Hepatocyte (in vitro differentiated cells): Measurements from ENCODE around the gene KLHL8.
A peak's percentile ranks its signal among the peaks of the same experiment; 100 is the strongest.

ENCODE experiments used
- EZH2 ChIP-seq: fragments of 200-600 bp; sonication (generic); IDR thresholded peaks from 2 replicates; pipeline ENCODE4 v1.6.1; 2016; ENCODE audit warnings: antibody characterized with exemption, mild to moderate bottlenecking, borderline replicate concordance
- EZH2phosphoT487 ChIP-seq: fragments of 200-600 bp; sonication (generic); IDR thresholded peaks from one replicate; pipeline ENCODE4 v1.6.1; 2018; ENCODE audit warnings: antibody characterized with exemption, mild to moderate bottlenecking, low read depth, moderate library complexity; ENCODE audit not compliant: unreplicated experiment, severe bottlenecking
- TF ChIP-seq, protein P1 (sequence below): fragments of 200-600 bp; sonication (generic); IDR thresholded peaks from 2 replicates; pipeline ENCODE4 v1.5.1; 2016; ENCODE audit warnings: antibody characterized with exemption, mild to moderate bottlenecking; ENCODE audit not compliant: poor library complexity

DNA sequence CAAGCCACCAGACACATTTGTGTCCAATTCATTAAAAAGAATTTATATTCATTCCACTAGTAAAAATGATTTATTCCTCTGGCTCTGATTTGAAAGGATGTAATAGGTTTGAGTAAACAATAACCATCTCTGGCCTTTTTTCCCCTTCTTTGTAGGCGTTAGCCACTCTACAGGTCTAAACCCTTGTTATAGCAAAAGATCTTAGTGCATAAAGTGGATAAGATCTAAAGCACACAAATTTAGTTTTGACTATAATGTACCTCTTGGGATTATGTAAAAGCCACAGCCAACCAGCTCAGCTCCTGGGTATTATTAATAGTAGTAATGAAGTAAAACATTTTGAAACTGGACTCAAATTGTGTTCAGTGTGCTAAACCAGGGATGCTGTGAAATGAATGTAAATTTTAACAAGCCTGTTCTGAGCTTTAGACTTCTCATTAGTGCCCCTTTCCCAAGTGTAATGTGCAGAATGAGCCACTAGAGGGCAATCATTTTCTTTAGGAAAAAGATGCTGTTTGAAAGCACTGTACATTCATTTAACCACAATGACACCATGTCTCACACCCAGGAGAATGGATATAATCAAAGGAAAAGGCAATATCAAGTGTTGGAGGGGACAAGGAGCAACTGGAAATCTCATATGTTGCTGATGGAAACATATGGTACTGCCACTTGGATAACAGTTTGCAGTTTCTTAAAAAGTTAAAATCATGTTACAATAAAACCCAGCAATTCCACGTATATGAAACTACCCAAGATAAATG is 69.7 kb downstream of the KLHL8 start:
- TF ChIP-seq, protein P1, sequence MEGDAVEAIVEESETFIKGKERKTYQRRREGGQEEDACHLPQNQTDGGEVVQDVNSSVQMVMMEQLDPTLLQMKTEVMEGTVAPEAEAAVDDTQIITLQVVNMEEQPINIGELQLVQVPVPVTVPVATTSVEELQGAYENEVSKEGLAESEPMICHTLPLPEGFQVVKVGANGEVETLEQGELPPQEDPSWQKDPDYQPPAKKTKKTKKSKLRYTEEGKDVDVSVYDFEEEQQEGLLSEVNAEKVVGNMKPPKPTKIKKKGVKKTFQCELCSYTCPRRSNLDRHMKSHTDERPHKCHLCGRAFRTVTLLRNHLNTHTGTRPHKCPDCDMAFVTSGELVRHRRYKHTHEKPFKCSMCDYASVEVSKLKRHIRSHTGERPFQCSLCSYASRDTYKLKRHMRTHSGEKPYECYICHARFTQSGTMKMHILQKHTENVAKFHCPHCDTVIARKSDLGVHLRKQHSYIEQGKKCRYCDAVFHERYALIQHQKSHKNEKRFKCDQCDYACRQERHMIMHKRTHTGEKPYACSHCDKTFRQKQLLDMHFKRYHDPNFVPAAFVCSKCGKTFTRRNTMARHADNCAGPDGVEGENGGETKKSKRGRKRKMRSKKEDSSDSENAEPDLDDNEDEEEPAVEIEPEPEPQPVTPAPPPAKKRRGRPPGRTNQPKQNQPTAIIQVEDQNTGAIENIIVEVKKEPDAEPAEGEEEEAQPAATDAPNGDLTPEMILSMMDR: peak; percentile 92
- TF ChIP-seq EZH2: no peak
- TF ChIP-seq EZH2phosphoT487: no peak
